HG02885 (cell line): ENCODE measurements around the gene RB1.
A peak's percentile ranks its signal among the peaks of the same experiment; 100 is the strongest.
"Not testable (repeated sequence)": the region's sequence is repeated elsewhere in the genome, so short reads cannot be mapped to it uniquely, and the experiment has no call there.

ENCODE experiments used
- ATAC-seq: cut with Tn5 transposase; IDR thresholded peaks from one replicate; pipeline ENCODE4 v1.9.1; 2021; ENCODE audit warnings: mild to moderate bottlenecking; ENCODE audit not compliant: unreplicated experiment, poor library complexity

RB1 gene

GRCh38 chr13:48443442-48444208 lies 140.1 kb downstream of the RB1 start:
- no peak for ATAC-seq

GRCh38 chr13:48446464-48446863 lies 142.9 kb downstream of the RB1 start:
- no peak for ATAC-seq

GRCh38 chr13:48448285-48448958 lies 144.9 kb downstream of the RB1 start:
- ATAC-seq = no peak

- no peak for ATAC-seq
Measured at GRCh38 chr13:48448959-48449614, 145.5 kb downstream of the RB1 start.

- no peak for ATAC-seq
Measured at GRCh38 chr13:48449656-48450055, 146.1 kb downstream of the RB1 start.

GRCh38 chr13:48451196-48451595 lies 147.6 kb downstream of the RB1 start:
- ATAC-seq = not testable (repeated sequence)

- ATAC-seq = no peak
Measured at GRCh38 chr13:48456546-48456945, 153.0 kb downstream of the RB1 start.

- no peak for ATAC-seq
Measured at GRCh38 chr13:48457578-48458242, 154.2 kb downstream of the RB1 start.

GRCh38 chr13:48475230-48475629 lies 171.7 kb downstream of the RB1 start:
- ATAC-seq = no peak

GRCh38 chr13:48476215-48476614 lies 172.7 kb downstream of the RB1 start:
- ATAC-seq = peak; percentile 39

- ATAC-seq = no peak
Measured at GRCh38 chr13:48476686-48477085, 173.1 kb downstream of the RB1 start.

GRCh38 chr13:48477191-48477855 lies 173.8 kb downstream of the RB1 start:
- ATAC-seq = peak; percentile 69

GRCh38 chr13:48478391-48478790 lies 174.8 kb downstream of the RB1 start:
- ATAC-seq = no peak

GRCh38 chr13:48483575-48483974 lies 180.0 kb downstream of the RB1 start:
- no peak for ATAC-seq

GRCh38 chr13:48485432-48485831 lies 181.9 kb downstream of the RB1 start:
- ATAC-seq = no peak

GRCh38 chr13:48486362-48486761 lies 182.8 kb downstream of the RB1 start:
- ATAC-seq = no peak

GRCh38 chr13:48486836-48487235 lies 183.3 kb downstream of the RB1 start:
- ATAC-seq = no peak

- no peak for ATAC-seq
Measured at GRCh38 chr13:48487968-48488367, 184.4 kb downstream of the RB1 start.

GRCh38 chr13:48488995-48489394 lies 185.4 kb downstream of the RB1 start:
- ATAC-seq = no peak

GRCh38 chr13:48489666-48490065 lies 186.1 kb downstream of the RB1 start:
- no peak for ATAC-seq
